HuH-7.5 (cell line): ENCODE measurements around the gene GALNT2.

Experiments used
- DNase-seq: peaks from one replicate; pipeline ENCODE4 v3.0.0; 2011; ENCODE audit warnings: low spot score

Gene GALNT2

DNA sequence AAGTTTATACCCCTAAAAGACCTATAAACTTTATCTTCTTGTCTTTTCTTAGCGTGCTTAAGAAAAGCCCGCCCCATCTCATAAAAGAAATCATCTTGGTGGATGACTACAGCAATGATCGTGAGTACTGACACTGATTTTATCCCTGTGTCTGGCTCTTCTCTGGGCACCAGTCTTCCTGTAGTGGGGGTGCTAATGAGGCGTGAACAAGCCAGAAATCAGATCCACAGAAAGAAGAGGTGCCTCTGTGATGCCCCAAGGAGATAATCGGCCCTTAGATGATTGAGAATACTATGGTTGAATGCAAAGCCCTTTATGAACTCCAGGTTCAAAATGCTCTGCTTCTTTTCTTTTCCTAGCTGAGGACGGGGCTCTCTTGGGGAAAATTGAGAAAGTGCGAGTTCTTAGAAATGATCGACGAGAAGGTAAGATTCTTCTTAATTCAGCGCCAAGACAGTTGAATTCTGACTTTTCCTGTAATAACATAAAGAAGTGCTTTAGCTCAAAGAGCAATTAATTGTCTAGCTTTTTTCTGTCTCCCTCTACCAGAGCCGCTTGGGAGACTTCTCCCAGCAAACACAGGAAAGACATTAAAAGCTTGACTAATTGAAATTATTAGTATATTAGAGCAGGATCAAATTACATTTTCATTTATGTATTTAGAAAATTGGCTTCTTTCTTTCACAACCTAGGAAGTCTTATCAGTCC is 169.4 kb downstream of the GALNT2 start:
- DNase-seq, result no peak

DNA sequence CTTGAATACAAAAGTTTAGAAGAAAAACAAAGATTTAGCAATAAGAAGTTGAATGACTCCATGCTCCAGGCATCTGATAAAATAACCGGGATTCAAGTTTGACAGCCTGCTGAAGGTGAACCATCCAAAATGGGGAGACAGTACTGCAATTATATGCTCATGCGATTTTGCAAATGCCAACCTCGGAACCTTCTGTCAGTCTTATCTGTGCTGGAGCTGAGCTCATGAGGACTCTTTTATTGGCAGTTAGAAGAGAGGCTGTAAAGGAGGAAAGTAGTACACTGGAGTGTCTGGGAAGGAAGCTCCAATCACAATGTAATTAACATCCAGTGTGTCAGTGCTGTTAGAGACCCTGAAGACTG is 170.0 kb downstream of the GALNT2 start:
- no peak for DNase-seq

DNA sequence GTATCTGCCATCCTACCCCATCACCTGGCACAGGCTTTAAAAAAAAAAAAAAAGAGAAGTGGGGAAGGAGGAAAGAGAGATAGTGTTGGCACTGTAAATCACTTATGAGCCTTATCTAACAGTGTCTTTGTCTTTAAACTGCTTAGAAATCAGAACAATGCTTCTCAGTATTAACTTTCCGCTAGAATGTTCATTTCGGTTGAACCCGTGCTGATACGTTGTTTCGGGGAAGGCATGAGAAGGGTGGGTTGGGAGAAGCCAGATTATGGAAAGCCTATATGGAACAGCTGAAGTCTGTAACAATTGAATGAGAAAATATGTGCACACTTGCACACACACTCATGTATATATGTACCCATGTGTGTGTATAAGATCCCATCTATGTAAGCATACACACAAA is 170.8 kb downstream of the GALNT2 start:
- no peak for DNase-seq

DNA sequence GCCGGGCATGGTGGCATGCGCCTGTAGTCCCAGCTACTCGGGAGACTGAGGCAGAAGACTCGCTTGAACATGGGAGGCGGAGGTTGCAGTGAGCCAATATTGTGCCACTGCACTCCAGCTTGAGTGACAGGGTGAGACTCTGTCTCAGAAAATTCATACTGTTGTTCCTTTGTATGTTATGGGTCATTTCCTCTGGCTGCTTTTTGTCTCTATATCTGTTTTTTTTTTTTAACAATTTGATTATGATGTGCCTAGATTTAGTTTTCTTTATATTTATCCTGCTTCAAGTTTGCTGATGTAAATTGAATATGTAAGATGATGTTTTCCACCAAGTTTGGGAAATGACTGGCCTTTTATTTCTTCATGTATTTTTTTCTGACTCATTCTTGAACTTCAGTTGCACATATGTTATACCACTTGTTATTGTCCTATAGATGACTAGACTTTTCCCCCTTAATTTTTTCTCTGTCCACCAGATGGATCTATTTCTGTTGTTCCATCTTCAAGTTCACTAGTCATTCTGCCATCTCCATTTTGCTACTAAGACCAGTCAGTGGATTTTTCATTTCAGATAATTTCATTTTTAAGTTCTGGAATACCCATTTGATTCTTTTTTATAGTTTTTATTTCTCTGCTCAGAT is 173.5 kb downstream of the GALNT2 start:
- DNase-seq, result no peak

DNA sequence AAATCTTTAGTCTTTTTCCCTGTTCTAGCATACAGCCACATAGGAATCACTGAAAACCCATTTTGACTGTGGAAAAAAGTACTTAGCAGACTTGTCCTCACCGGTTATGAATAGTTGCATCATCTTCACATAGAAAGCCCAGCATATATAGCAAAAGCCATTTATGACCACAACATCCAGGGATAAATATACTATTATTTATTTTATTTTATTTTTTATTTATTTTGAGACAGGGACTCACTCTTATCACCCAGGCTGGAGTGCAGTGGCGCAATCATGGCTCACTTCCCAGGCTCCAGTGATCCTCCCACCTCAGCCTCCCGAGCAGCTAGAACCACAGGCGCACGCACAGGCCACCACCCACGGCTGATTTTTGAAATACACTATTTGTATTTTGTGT is 175.3 kb downstream of the GALNT2 start:
- DNase-seq, result no peak

DNA sequence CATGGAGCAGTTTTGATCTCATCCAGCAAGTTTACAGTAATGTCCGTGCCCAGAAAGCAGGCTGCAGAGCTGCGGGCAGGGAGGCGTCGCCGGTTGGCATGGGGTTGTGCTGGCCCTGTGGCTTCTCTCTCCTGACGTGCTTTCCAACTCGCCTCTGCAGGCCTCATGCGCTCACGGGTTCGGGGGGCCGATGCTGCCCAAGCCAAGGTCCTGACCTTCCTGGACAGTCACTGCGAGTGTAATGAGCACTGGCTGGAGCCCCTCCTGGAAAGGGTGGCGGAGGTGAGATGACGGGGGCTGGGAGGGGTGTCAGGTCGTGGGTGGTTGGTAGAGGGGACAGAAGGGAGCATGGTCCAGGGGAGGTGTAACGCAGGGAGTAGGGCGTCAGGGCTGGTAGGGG is 176.1 kb downstream of the GALNT2 start:
- no peak for DNase-seq

DNA sequence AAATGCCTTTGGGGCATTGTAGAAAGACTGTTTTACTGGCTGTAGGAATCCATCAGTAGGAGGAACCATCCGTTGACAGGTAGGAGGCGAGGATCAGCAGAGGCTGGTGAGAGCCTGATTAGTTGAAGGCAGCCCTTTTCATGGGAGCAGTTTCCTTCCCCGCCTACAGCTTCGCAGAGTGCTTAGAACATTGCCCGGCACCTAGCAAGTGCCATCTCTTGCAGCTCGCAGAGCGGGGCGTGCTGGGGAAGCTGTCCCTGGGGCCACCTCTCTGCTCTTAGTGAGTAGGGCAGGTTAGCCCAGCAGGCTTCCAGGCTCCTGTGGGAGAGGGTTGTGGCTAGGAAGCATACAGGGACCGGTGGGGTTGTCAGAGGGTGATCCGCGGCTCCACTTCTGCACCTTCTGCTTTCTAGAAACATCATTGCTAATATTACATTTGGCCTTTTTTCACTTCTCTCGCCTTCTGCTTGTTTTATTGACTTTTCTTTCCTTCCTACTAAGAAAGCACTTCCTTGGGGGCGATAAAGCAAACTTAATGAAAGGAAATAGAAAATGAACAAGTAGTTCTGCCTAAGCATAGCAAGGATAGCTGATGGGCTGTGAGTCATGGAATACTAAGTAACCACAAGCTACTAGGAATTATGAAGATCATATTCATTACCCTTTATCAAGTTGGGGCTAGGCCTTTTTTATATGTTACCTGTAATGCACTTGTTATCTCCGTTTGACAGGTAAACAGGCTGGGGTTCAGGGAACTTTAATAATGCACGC is 176.7 kb downstream of the GALNT2 start:
- no peak for DNase-seq

DNA sequence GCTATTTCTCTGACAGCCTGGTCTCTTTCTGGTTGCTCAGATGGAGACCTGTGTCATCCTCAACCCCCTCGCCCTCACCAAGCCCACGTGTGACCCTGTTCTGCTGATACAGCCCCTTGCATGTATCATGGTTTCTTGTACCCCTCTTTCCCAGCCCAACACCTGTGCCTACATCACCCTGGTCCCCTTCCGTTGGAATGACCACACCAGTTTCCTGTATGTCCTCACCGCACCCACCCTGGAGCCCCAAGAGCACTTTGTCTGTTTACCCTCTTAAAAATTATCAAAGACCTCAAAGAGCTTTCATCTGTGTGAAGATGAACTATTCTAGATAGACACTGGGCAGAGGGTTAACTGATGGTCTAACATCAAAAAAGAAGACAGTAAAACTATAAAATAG is 179.5 kb downstream of the GALNT2 start:
- DNase-seq, result no peak

DNA sequence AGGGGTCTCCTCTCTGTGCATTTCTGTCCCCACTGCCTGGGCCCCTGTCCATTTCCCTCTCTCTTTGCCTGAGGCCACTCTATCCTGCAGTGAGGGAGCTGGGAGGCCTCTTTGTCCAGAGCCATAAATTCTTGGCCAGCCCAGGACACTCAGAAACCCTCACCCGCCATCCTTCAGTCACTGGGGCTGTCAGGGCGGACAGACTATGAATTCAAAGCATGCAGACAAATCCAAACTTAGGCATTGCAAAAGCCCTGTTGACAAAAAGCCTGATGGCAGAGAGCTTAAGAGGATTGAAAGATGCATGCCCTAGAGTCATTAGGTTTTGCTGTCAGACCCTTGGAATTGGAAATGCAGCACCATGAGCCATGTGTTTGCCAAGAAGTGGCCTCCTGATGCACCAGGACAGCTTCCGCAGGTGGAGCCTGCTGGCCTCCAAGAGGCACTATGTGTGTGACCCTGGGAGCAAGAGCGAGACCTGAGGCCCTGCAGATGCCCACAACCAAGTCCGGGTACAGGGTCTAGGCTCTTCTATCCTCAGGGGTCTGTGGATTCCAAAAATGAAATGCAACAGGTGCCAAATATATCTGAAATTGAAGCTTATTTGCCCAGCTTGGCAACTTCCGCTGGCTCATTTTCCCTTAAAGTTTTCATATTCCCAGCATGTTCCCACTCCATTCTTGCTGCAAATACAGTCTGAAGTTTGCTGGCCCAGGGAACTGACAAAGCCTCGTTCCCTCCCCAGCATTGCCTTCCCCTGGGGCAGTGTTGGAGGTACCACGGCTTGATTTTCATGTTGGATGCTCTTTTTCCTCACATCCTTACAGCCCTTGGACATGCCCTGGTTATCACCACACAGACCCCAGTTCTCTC is 181.2 kb downstream of the GALNT2 start:
- no peak for DNase-seq

DNA sequence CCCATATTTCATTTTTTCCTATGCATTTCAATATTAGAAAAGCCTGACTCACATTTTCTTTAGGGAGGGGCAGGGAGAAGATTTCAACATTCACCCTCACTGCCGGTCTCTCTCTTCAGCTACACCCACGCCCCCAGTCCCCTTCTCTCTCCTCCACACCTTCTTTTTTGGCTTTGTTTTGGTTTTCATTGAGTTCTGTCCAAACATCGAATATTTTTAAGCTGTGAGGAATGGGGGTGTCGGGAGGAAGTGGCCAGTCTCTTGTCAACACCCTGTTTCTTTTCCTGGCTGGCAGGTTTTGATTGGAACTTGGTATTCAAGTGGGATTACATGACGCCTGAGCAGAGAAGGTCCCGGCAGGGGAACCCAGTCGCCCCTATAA is 181.8 kb downstream of the GALNT2 start:
- no peak for DNase-seq

DNA sequence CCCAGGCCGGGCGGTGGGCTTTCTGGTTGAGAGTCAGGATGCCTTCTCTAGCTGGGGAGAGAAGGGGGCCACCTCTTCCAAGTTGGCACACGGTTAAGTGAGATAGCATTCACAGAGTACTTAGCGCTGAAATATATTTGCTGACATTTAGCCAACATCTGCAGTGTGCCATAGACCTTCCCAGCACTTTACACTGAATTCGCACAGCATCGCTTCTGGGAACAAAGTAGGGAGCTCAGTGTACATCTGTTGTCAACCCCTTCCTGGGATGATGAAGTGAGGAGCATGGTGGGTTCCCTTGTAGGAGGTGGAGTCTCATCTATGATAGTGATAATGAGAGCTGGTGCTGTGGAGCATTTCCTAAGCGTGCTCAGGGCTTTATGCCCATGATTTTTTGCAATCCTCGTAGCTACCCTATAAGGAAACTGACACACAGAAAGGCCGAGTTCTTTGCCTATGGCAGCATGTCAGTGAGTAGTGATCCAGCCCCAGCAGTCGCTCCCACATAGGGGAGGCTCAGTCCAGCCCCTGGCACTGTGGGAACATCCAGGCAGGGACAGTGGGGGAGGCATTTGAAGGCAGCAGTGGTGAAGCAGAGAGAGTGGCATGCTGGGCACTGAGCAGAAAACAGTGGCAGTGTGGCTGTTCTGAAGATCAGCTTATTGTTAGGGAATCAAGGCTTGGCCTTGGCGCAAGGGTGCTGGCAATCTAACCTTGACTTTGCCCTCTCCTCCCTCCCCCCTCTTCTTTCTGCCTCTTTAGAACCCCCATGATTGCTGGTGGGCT is 182.8 kb downstream of the GALNT2 start:
- DNase-seq, result no peak

DNA sequence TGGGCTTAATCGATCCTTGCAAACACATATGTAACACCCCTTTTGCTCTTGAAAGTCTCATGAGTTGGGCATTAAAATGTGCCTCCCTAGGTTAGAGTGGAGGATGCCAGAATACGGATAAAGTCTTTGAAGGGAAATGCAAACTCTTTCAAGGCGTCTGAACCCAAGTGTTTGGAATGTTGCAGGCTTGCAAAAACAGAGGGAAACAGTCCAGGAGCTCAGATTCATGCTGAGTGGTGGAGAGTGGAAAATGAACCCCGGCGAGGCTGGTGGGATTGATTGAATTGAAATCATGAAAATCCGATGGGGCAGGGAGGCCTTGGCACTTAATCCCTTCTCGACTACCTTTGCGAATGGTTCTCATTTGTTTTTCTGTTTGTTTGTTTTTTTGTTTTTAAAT is 183.6 kb downstream of the GALNT2 start:
- no peak for DNase-seq

DNA sequence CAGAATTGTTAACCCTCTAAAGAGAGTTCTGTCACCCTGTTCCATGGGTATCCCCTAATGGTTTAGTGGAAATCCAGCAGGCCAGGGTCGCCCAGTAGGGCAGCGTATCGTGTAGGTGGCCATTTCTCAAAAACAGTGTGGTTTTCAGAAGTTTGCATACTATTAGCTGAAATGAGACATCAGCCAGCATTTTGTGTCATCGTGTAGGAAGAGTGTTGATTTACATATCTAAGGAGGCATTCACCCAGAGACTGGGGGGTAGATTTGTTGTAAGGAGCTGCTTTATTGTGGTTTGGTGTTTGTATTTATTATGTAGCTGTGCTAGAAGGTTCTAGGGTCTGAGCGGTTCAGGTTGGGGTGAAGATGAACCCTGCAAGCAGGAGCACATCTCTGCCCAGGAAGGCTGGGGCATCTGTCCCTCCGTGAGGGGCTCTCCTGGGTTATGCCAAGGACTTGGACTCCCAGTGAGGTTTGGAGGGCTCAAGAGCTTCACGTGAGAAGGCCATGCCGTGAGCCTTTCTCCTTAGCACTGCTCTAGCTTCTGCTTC is 184.7 kb downstream of the GALNT2 start:
- no peak for DNase-seq

DNA sequence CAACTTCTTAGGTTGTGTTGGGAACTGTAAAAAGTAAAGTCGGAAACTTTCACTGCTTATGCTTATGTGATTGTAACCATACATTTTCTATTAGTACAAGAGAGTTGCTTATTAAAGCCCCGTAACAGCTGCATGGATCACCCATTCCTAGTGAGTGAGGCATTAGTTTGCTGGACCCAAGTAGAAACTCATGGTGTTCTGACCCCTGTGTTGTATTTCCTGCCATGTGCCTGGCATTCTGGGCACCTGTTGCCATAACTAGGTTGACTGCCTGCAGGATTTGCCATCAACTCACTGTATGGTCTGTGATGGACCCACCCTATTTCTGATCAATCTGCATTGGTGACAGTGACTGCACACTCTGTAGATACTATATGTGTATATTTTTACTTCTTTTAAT is 186.1 kb downstream of the GALNT2 start:
- no peak for DNase-seq

DNA sequence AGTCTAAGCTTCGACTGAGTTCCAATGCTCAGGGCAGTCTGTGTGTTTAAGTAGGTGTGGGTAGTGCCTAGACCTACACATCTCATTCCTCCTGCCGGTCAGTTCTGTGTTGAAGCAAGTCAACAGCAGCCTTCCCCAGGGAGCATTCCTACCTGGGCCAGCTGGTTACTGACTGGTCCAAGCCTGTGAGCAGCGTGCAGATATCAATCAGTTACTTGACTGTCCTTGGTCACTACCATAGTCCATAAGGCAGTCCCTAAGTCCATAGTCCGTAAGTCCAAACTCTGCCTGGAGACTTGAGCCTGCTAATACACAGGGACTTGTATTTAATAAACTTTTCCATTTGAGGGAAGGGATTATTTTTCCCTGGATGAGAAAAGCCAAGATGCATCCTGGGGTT is 187.2 kb downstream of the GALNT2 start:
- no peak for DNase-seq

DNA sequence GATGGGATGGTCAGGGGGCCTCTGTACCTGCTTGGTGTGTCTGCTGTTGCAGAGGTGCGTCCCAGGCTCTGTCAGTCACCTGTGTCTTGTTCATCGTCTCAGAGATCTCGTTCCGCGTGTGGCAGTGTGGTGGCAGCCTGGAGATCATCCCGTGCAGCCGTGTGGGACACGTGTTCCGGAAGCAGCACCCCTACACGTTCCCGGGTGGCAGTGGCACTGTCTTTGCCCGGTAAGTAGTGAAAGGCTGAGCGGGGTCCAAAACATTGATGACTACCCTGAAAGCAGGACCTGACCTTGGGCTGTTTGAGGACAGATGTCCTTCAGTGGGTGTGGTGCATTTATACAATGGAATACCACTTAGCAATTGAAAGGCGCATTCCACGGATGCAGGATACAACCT is 188.1 kb downstream of the GALNT2 start:
- DNase-seq, result no peak

DNA sequence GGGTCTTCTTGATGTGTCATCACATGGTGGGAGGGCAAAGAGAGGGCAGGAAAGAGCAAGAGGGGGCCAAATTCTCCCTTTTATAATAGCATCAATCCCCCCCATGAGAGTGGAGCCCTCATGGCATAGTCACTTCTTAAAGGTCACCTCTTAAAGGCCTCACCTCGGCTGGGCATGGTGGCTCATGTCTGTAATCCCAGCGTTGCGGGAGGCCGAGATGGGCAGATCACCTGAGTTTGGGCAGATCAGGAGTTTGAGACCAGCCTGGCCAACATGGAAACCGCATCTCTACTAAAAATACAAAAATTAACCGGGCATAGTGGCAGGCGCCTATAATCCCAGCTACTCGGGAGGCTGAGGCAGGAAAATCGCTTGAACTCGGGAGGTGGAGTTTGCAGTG is 189.0 kb downstream of the GALNT2 start:
- DNase-seq, result no peak

DNA sequence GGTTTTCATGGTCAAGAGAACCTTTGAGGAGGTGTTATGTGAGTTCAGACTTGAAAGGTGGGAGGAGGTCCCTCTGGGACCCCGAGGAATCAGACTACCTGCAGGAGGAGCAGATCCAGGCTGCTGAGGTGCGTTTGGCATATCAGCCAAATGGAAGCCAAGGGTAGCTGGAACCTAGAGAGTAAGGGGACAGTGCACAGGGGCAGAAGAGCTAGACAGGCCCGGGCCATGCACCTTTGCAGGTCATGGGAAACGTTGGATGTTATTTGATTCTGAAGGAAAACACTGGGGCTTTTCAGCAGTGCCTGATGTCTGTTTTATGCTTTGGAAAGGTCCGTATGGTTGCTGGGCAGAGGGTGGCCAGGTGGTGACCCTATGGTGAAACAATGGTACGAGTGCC is 189.9 kb downstream of the GALNT2 start:
- DNase-seq, result no peak

DNA sequence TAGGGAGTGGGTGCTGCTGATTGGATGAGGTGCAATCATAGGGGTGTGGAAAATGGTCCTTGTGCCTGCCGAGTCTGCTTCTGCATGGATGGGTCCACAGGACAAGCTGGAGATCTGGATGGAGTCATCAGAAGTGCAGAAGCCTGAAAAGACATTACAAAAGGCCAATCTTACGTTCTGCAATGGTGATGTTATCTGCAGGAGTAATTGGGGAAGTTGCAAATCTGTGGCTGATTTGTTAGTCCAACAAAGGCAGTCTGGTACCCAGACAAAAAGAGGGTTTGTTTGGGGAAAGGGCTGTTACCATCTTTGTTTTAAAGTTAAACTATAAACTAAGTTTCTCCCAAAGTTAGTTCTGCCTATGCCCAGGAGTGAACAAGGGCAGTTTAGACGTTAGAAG is 192.6 kb downstream of the GALNT2 start:
- DNase-seq, result no peak

DNA sequence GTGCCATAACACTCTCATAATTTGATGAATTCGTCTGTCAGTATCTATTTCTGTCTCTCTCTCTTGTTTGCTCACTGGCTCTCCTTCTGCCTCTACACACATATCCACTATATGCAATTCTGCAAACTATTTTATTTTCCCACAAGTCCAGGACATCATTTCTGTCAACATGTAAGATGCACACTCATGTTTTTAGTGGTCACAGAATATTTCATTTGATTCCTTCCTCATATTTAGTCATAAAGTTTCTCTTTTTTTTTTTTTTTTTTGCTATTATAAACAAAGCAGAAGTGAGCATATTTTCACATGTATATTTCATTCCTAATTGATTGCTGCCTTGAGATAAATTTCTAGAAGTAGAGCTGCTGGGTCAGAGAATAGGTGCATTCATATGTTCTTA is 193.8 kb downstream of the GALNT2 start:
- DNase-seq, result no peak

DNA sequence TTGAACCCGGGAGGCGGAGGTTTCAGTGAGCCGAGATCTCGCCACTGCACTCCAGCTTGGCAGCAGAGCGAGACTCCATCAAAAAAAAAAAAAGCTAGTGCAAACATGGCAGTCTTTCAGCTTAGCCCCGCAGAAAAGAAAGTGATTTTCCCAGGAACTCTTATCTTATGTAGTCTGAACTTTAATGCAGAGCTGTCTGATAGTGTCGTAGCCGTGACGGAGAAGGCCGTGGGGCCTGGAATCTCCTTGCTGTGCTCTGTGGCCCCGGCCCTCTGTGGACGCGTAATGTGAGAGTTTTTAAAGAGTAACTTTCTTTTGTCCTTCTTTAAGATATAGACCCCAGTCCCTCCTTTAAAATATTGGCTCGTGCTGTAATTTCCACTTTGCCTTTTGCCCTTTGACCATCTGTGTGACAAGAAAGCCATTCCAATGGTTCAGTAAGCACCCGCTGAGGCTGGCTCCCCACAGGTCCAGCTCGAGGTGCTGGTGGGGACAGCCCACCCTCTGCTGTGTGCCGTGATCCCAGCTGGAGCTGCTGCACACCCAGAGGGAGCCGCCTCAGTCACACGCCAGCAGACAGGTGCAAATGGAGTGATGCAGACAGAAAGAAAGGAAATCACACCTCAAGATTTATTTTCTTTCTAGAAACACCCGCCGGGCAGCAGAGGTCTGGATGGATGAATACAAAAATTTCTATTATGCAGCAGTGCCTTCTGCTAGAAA is 195.1 kb downstream of the GALNT2 start:
- no peak for DNase-seq
